Measurements from ENCODE around the gene RND2.

DNA sequence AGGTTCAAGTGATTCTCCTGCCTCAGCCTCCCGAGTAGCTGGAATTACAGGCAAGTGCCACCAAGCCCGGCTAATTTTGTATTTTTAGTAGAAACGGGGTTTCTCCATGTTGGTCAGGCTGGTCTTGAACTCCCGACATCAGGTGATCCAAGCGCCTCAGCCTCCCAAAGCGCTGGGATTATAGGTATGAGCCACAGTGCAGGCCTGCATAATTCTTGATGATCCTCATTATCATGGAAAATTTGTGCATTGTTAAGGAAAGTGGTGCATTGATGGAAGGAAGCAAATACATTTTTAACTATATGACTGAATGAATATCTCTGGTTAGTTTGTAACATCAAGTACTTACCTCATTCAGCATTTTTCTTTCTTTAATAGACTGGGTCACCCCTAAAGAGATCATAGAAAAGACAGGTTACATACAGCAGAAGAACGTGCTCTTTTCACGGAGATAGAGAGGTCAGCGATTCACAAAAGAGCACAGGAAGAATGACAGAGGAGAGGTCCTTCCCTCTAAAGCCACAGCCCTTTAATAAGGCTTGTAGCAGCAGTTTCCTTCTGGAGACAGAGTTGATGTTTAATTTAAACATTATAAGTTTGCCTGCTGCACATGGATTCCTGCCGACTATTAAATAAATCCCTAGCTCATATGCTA, 38.1 kb downstream of the RND2 start:
- TF ChIP-seq, protein P1, sequence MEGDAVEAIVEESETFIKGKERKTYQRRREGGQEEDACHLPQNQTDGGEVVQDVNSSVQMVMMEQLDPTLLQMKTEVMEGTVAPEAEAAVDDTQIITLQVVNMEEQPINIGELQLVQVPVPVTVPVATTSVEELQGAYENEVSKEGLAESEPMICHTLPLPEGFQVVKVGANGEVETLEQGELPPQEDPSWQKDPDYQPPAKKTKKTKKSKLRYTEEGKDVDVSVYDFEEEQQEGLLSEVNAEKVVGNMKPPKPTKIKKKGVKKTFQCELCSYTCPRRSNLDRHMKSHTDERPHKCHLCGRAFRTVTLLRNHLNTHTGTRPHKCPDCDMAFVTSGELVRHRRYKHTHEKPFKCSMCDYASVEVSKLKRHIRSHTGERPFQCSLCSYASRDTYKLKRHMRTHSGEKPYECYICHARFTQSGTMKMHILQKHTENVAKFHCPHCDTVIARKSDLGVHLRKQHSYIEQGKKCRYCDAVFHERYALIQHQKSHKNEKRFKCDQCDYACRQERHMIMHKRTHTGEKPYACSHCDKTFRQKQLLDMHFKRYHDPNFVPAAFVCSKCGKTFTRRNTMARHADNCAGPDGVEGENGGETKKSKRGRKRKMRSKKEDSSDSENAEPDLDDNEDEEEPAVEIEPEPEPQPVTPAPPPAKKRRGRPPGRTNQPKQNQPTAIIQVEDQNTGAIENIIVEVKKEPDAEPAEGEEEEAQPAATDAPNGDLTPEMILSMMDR (IDR thresholded peaks at IDR 0.05; ENCODE audit: insufficient read depth, low read length) = no peak
- TF ChIP-seq, protein P2, sequence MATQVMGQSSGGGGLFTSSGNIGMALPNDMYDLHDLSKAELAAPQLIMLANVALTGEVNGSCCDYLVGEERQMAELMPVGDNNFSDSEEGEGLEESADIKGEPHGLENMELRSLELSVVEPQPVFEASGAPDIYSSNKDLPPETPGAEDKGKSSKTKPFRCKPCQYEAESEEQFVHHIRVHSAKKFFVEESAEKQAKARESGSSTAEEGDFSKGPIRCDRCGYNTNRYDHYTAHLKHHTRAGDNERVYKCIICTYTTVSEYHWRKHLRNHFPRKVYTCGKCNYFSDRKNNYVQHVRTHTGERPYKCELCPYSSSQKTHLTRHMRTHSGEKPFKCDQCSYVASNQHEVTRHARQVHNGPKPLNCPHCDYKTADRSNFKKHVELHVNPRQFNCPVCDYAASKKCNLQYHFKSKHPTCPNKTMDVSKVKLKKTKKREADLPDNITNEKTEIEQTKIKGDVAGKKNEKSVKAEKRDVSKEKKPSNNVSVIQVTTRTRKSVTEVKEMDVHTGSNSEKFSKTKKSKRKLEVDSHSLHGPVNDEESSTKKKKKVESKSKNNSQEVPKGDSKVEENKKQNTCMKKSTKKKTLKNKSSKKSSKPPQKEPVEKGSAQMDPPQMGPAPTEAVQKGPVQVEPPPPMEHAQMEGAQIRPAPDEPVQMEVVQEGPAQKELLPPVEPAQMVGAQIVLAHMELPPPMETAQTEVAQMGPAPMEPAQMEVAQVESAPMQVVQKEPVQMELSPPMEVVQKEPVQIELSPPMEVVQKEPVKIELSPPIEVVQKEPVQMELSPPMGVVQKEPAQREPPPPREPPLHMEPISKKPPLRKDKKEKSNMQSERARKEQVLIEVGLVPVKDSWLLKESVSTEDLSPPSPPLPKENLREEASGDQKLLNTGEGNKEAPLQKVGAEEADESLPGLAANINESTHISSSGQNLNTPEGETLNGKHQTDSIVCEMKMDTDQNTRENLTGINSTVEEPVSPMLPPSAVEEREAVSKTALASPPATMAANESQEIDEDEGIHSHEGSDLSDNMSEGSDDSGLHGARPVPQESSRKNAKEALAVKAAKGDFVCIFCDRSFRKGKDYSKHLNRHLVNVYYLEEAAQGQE (IDR thresholded peaks at IDR 0.05; ENCODE audit: insufficient replicate concordance, low read depth) = no peak
- no peak for TF ChIP-seq POLR2AphosphoS5 (IDR thresholded peaks at IDR 0.05; ENCODE audit: low read depth)
